A549 treated with AZD9567 at 1 μM for 4 hours (cell line): ENCODE results near the gene NECAP2. TPM values are rescaled to one million over a fixed set of nuclear protein-coding genes. Genes with fewer than 3 reads are reported as not detected.

ENCODE experiments used
- total RNA-seq: library from RNA; stranded (reverse); fragments of 200-300 nt; extraction: Qiagen RNA extraction; gene quantifications from 5 replicates; pipeline ENCODE4 v1.2.3, GENCODE V29; 2022; ENCODE audit not compliant: insufficient read depth

The NECAP2 gene, protein sequence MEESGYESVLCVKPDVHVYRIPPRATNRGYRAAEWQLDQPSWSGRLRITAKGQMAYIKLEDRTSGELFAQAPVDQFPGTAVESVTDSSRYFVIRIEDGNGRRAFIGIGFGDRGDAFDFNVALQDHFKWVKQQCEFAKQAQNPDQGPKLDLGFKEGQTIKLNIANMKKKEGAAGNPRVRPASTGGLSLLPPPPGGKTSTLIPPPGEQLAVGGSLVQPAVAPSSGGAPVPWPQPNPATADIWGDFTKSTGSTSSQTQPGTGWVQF
- 38.3 to 48.5 TPM (median 39.9 TPM) in 5 replicates for total RNA-seq

GRCh38 chr1:16440470-16441281 lies at the start of gene NECAP2:
TSS of gene NECAP2 (plus strand) at chr1:16440724. CDS start at chr1:16440762, 38 bp downstream.

DNA sequence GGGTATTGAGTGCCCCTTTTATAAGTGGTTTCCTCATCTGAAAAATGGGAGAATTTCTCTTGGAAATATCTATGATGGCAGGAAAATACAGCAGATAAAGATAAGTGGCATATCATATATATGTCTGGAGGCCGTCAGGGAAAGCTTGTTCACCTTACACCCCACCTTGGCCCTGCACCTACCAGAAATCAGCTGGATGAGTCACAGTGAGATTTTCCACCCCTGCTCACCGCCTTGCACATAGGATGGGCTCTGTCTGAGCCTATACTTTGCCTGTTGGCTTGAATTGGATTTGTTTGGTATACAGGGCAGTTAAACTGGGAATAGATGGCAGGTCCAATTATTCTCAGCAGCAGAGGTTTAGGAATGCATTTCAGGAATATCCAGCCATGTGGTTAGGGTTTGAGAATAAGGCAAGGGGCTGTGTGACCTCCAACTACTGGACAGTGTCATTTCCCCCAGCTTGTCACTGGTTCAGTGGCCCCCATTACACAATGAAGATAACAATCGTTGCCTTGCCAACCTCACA lies 3.5 kb upstream of the NECAP2 start, which contains the start of gene SPATA21:
Gene SPATA21, minus strand, starts transcription at position 479 of the 529 bp plus-strand sequence. CDS start 6,053 bp downstream, outside the sequence.

Other genes starting within 250 kb of the NECAP2 start
- 2.3 to 6.6 TPM (median 5.6 TPM) in 5 replicates for gene ARHGEF19, start 228.1 kb upstream of the NECAP2 start, total RNA-seq
- gene CPLANE2, start 203.5 kb upstream of the NECAP2 start, total RNA-seq: 2.4 to 3.9 TPM (median 3.1 TPM) in 4 of 5 replicates, not detected in the other
- gene FBXO42, start 88.2 kb upstream of the NECAP2 start, total RNA-seq: 8.6 to 11.8 TPM (median 9.6 TPM) in 5 replicates
- gene SZRD1, start 73.5 kb upstream of the NECAP2 start, total RNA-seq: 90.1 to 98.0 TPM (median 90.9 TPM) in 5 replicates
- gene SPATA21, start 3.3 kb upstream of the NECAP2 start, total RNA-seq: 0.08 to 0.11 TPM (median 0.09 TPM) in 3 of 5 replicates, not detected in the others
- 4.3 TPM in 1 of 5 replicates, not detected in the others for gene RNU1-1, start 73.6 kb downstream of the NECAP2 start, total RNA-seq
- 13.8 to 26.3 TPM (median 23.6 TPM) in 5 replicates for gene NBPF1, start 172.8 kb downstream of the NECAP2 start, total RNA-seq
- 4.3 TPM in 1 of 5 replicates, not detected in the others for gene RNU1-3, start 226.2 kb downstream of the NECAP2 start, total RNA-seq